ENCODE results near the gene KIF5C. TPM values are rescaled to one million over a fixed set of nuclear protein-coding genes. Genes with fewer than 3 reads are reported as not detected.

The KIF5C gene
- total and polyA plus RNA-seq, 2 experiments from 2014 or later: 45.0 to 49.1 TPM

- TF ChIP-seq, protein P1, sequence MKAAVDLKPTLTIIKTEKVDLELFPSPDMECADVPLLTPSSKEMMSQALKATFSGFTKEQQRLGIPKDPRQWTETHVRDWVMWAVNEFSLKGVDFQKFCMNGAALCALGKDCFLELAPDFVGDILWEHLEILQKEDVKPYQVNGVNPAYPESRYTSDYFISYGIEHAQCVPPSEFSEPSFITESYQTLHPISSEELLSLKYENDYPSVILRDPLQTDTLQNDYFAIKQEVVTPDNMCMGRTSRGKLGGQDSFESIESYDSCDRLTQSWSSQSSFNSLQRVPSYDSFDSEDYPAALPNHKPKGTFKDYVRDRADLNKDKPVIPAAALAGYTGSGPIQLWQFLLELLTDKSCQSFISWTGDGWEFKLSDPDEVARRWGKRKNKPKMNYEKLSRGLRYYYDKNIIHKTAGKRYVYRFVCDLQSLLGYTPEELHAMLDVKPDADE (IDR thresholded peaks at IDR 0.05): no peak
- TF ChIP-seq STAT1 (IDR thresholded peaks at IDR 0.05; ENCODE audit: unreplicated experiment): no peak
- TF ChIP-seq, protein P2, sequence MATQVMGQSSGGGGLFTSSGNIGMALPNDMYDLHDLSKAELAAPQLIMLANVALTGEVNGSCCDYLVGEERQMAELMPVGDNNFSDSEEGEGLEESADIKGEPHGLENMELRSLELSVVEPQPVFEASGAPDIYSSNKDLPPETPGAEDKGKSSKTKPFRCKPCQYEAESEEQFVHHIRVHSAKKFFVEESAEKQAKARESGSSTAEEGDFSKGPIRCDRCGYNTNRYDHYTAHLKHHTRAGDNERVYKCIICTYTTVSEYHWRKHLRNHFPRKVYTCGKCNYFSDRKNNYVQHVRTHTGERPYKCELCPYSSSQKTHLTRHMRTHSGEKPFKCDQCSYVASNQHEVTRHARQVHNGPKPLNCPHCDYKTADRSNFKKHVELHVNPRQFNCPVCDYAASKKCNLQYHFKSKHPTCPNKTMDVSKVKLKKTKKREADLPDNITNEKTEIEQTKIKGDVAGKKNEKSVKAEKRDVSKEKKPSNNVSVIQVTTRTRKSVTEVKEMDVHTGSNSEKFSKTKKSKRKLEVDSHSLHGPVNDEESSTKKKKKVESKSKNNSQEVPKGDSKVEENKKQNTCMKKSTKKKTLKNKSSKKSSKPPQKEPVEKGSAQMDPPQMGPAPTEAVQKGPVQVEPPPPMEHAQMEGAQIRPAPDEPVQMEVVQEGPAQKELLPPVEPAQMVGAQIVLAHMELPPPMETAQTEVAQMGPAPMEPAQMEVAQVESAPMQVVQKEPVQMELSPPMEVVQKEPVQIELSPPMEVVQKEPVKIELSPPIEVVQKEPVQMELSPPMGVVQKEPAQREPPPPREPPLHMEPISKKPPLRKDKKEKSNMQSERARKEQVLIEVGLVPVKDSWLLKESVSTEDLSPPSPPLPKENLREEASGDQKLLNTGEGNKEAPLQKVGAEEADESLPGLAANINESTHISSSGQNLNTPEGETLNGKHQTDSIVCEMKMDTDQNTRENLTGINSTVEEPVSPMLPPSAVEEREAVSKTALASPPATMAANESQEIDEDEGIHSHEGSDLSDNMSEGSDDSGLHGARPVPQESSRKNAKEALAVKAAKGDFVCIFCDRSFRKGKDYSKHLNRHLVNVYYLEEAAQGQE (IDR thresholded peaks at IDR 0.05; ENCODE audit: unreplicated experiment): no peak
- TF ChIP-seq, protein P3, sequence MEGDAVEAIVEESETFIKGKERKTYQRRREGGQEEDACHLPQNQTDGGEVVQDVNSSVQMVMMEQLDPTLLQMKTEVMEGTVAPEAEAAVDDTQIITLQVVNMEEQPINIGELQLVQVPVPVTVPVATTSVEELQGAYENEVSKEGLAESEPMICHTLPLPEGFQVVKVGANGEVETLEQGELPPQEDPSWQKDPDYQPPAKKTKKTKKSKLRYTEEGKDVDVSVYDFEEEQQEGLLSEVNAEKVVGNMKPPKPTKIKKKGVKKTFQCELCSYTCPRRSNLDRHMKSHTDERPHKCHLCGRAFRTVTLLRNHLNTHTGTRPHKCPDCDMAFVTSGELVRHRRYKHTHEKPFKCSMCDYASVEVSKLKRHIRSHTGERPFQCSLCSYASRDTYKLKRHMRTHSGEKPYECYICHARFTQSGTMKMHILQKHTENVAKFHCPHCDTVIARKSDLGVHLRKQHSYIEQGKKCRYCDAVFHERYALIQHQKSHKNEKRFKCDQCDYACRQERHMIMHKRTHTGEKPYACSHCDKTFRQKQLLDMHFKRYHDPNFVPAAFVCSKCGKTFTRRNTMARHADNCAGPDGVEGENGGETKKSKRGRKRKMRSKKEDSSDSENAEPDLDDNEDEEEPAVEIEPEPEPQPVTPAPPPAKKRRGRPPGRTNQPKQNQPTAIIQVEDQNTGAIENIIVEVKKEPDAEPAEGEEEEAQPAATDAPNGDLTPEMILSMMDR (conservative IDR thresholded peaks at IDR 0.05; ENCODE audit: low read depth in 2 of 2): no peak
- no peak for TF ChIP-seq POLR2AphosphoS5 (IDR thresholded peaks at IDR 0.05; ENCODE audit: low read depth)
- no peak for TF ChIP-seq ZNF114 (CRISPR knock-in tag; IDR thresholded peaks at IDR 0.05)
- no peak for TF ChIP-seq CREB1 (CRISPR knock-in tag; IDR thresholded peaks at IDR 0.05; ENCODE audit: low read depth)
- TF ChIP-seq ZNF331 (CRISPR knock-in tag; IDR thresholded peaks at IDR 0.05; ENCODE audit: low read depth): no peak
- TF ChIP-seq EZH2 (IDR thresholded peaks at IDR 0.05; ENCODE audit: low read depth, unreplicated experiment): no peak
- TF ChIP-seq EZH2phosphoT487 (IDR thresholded peaks at IDR 0.05; ENCODE audit: unreplicated experiment): no peak
- no peak for TF ChIP-seq NANOG (IDR thresholded peaks at IDR 0.05; ENCODE audit: borderline replicate concordance)
- TF ChIP-seq JUNB (IDR thresholded peaks at IDR 0.05; ENCODE audit: unreplicated experiment): no peak
Observed at GRCh38 chr2:148998165-148998830, 123.3 kb downstream of the KIF5C start (continued).

- no peaks in the 10 kb centered on the region; the same call in 1 of the 2 replicates for H4K20me1 ChIP-seq (replicated peaks; ENCODE audit: insufficient read depth)
- H3K4me3 ChIP-seq: 0 out of 2 replicates have a peak overlapping the region, but pooled peaks have one; percentile 28
- peaks cover 23% of the 10 kb centered on the region for H3K9me3 Mint-ChIP-seq
- H3K36me3 Mint-ChIP-seq (ENCODE audit: low read depth): peaks cover 64% of the 10 kb centered on the region
- H3F3A ChIP-seq (replicated peaks; ENCODE audit: low read depth): no peaks in the 10 kb centered on the region
- H3K4me1 Mint-ChIP-seq: peaks cover 46% of the 10 kb centered on the region
- no peaks in the 10 kb centered on the region for H3K79me2 ChIP-seq (replicated peaks; ENCODE audit: insufficient read depth)
- H3K36me3 ChIP-seq (ENCODE audit: insufficient read depth): peaks cover 8% of the 10 kb centered on the region
- H3K27me3 Mint-ChIP-seq (ENCODE audit: insufficient read depth, low read depth, poor library complexity): peaks cover 7% of the 10 kb centered on the region
- H3K27ac ChIP-seq (ENCODE audit: low read depth): peak overlapping the region; percentile 80; the same call in 1 of the 2 replicates
- H3K4me2 ChIP-seq: peak overlapping the region; percentile 66
- no peaks in the 10 kb centered on the region for H3K27me3 ChIP-seq (ENCODE audit: insufficient read depth)
- ATAC-seq: peak; percentile 46
- peaks cover 30% of the 10 kb centered on the region for H3K4me1 ChIP-seq (ENCODE audit: insufficient read depth)
- no peak for DNase-seq (ENCODE audit: low spot score)
- H3K4me3 Mint-ChIP-seq: no peak overlapping the region
- no peak overlapping the region for H2AFZ ChIP-seq
- peak overlapping the region; percentile 80; the same call in 1 of the 2 replicates for H3K27ac Mint-ChIP-seq
- H3K9me2 ChIP-seq (ENCODE audit: insufficient read depth): 0 out of 2 replicates have a peak, but pooled peaks cover 2% of the 10 kb centered on the region
- TF ChIP-seq NANOG (IDR thresholded peaks at IDR 0.05; ENCODE audit: borderline replicate concordance): no peak
- TF ChIP-seq, protein P2 (IDR thresholded peaks at IDR 0.05; ENCODE audit: unreplicated experiment): no peak
- no peak for TF ChIP-seq POLR2AphosphoS5 (IDR thresholded peaks at IDR 0.05; ENCODE audit: low read depth)
- no peak for TF ChIP-seq STAT1 (IDR thresholded peaks at IDR 0.05; ENCODE audit: unreplicated experiment)
- TF ChIP-seq ZNF331 (CRISPR knock-in tag; IDR thresholded peaks at IDR 0.05; ENCODE audit: low read depth): no peak
Observed at GRCh38 chr2:148998831-148999200, 123.8 kb downstream of the KIF5C start.

All from GM23338 (cell line).